D721Med (cell line): Measurements from ENCODE around the gene ENTREP3.

Experiments
- DNase-seq: peaks from one replicate; pipeline ENCODE4 v3.0.0; 2011; ENCODE audit warnings: low spot score; ENCODE audit not compliant: insufficient read length
- FAIRE-seq: peaks from 2 replicates; lab custom pipeline; 2011; peaks lifted over from hg19 to GRCh38; lab: Jason Lieb, UNC
- TF ChIP-seq, protein P1 (sequence below): IDR thresholded peaks from 2 replicates; pipeline ENCODE4 v1.5.1; 2012; ENCODE audit warnings: mild to moderate bottlenecking, control low read depth; ENCODE audit not compliant: insufficient read depth; ENCODE audit errors: missing control alignments

ENTREP3 gene

GRCh38 chr1:155277902-155278688, 22.8 kb upstream of the ENTREP3 start:
- no peak for FAIRE-seq
- TF ChIP-seq, protein P1, sequence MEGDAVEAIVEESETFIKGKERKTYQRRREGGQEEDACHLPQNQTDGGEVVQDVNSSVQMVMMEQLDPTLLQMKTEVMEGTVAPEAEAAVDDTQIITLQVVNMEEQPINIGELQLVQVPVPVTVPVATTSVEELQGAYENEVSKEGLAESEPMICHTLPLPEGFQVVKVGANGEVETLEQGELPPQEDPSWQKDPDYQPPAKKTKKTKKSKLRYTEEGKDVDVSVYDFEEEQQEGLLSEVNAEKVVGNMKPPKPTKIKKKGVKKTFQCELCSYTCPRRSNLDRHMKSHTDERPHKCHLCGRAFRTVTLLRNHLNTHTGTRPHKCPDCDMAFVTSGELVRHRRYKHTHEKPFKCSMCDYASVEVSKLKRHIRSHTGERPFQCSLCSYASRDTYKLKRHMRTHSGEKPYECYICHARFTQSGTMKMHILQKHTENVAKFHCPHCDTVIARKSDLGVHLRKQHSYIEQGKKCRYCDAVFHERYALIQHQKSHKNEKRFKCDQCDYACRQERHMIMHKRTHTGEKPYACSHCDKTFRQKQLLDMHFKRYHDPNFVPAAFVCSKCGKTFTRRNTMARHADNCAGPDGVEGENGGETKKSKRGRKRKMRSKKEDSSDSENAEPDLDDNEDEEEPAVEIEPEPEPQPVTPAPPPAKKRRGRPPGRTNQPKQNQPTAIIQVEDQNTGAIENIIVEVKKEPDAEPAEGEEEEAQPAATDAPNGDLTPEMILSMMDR: peak; percentile 35
- DNase-seq: no peak

- TF ChIP-seq, protein P1: peak; percentile 63
- FAIRE-seq: no peak
These were observed 22.0 kb upstream of the ENTREP3 start, which contains the start of gene HCN3 for GRCh38 chr1:155277070-155277901. Gene HCN3 (plus strand): TSS chr1:155277463. CDS start chr1:155277591, 128 bp downstream.

GRCh38 chr1:155273343-155274245, 18.3 kb upstream of the ENTREP3 start, which contains the start of gene CLK2:
Gene CLK2 (minus strand): TSS chr1:155273504. CDS start chr1:155270977, 2,527 bp downstream.
- FAIRE-seq (no peak), DNase-seq (peak; percentile 100)
- TF ChIP-seq, protein P1: no peak

More at GRCh38 chr1:155277070-155277901, 22.0 kb upstream of the ENTREP3 start, which contains the start of gene HCN3:
- DNase-seq: peak; percentile 99

- FAIRE-seq (no peak), DNase-seq (no peak)
- TF ChIP-seq, protein P1: no peak
These were observed 17.4 kb upstream of the ENTREP3 start for GRCh38 chr1:155272466-155273342.

DNA sequence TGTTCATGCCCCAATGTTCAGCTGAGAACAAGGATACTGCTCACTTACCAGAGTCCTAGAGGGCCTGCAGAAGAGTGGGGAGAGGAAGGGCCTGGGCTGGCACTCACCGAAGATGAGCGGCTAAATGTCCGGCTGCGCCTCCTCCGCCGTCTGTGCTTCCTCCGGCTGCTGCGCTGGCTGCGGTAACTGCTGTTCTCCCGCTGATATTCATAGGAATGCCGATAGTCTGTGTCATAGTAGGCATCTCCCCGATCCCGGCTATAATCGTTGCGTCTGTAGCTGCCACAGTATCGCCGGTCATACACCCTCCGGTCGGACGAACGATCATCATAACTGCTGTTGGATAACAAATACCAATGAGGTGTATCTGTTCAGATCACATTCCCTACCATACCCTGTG, 14.1 kb upstream of the ENTREP3 start:
- FAIRE-seq (no peak), DNase-seq (no peak)
- TF ChIP-seq, protein P1: no peak

DNA sequence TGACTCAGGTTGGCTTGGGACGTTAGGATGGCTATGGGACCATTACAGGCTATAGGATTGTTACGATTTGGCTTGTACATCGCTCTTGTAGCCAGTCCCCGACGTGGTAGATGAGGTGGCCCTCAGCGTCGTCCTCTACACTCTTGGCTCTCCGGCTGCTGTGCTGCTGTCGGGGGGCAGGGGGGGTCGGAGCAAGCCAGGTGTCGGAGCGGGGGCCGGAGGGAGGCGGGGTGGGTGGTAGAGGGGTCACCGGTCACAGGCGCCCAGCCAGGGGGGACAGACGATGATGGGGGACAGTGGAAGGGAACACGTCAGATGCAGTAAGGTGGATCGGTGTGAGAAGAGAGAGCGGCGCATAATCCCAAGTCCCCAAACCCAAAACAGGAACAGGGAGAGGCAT, 13.3 kb upstream of the ENTREP3 start:
- no peak for DNase-seq
- TF ChIP-seq, protein P1: no peak
- FAIRE-seq: no peak
